ENCODE measurements around the gene SMARCC2.

The SMARCC2 gene
- 100 to 160 (median 157) reads per million in 3 experiments for total RNA-seq

DNA sequence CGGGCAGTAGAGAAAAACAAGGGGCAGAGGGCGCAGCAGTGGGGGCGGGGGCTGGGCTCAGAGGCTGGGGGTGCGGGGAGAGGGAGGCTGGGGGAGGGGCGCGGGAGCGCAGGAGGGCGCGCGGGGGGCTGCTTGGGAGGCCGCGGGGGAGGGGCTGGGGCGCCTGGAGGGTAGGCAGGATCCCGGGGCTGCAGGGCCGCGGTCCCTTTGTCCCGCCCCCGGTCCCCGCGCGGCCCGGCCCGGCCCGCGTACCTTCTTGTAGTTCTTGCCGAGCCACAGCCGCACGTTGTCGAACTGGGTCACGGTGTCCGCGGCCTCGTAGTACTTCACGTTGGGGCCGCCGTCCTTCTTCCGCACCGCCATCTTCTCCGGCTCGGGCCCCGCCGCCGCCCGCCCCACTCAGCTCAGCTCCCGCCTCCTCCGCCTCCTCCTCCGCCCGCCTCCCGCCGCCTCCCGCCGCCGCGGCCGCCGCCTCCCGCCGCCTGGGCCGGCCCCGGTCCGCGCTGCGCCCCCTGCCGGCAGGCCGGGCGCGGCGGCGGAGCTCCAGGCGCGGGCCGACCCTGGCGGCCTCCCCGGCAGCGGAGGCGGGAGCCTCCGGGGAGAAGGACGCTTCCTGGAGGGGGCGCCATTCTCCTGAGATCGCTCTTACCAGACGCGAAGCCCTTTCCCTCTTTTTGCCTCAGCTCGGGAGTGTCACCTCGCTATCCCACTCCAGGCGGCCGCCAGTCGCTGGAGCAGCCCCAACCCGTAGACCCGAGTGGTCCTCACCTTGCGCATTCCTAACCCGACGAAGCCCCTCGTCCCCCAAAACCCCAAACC is at the start of gene SMARCC2:
Gene SMARCC2, minus strand, starts transcription at position 385 of the 819 bp plus-strand sequence. Its CDS starts 22 bp downstream, at position 363.
- DNase-seq = peak; percentile 85

DNA sequence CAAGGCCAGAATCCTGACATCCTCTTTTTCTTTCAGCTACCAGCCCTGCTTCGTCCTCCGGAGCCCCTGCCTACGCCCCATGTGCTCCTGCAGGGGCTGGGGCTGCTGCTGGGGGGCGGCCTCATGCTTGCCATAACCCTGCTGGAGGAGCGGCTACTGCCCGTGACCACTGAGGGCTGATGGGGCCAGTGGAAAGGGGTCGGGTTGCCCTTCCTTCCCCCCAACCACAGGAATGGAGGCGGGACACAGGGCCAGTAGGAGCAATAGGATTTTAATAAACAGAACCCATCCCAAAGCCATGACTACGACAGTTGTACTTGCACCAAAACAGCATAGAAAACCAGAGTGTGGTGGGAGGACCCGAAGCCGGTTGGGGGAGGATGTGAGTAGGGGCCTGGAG is 48.3 kb upstream of the SMARCC2 start:
- DNase-seq = no peak

DNA sequence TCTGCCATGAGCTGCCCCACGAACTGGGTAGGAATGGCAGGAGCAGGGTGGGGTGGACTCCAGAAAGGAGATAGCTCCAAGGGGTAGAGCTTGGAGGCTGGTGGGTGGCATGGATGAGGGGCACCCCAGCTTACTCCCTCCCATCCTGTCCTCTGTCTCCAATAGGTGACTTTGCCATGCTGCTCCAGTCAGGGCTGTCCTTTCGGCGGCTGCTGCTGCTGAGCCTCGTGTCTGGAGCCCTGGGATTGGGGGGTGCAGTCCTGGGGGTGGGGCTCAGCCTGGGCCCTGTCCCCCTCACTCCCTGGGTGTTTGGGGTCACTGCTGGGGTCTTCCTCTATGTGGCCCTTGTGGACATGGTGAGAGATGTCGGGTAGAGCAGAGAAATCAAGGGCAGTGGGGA is 47.7 kb upstream of the SMARCC2 start:
- no peak for DNase-seq

DNA sequence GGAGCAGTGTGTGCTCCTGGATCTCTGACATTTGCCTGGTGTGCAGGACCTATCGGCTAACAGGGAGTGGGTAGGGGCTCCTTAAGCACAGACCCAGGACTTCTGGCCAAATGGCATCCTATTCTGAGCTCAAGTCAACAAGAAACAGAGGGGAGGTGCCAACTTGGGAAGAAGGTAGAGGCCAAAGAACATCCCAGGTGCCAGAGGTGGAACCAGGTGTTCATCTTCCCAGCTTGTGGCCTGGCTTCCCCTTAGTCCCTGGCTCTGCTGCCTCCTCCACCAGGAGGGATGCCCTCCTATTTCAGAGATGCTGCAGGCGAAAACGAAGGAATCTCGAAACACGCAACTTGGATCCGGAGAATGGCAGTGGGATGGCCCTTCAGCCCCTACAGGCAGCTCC is 46.8 kb upstream of the SMARCC2 start:
- DNase-seq = no peak

DNA sequence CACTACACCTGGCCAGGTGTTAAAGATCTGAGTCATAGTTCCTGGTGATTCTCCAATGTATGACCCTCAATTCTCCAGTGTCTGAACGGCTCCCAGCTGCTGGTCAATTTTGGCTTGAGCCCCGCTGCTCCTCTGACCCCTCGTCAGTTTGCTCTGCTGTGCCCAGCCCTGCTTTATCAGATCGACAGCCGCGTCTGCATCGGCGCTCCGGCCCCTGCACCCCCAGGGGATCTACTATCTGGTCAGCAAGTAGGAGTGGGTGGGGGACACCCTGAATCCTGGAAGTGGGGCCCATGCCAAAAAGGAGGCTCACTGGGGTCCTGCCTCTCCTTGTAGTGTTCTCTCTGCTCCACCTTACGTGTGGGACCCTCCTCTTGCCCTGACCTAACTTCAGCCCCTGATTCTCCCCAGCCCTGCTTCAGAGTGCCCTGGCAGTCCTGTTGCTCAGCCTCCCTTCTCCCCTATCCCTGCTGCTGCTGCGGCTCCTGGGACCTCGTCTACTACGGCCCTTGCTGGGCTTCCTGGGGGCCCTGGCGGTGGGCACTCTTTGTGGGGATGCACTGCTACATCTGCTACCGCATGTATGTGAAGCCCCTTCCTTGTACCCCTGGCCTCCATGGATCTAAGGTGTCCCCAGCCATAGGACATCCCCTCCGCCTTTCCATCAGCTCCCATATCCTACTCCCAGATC is 45.6 kb upstream of the SMARCC2 start:
- DNase-seq = no peak

DNA sequence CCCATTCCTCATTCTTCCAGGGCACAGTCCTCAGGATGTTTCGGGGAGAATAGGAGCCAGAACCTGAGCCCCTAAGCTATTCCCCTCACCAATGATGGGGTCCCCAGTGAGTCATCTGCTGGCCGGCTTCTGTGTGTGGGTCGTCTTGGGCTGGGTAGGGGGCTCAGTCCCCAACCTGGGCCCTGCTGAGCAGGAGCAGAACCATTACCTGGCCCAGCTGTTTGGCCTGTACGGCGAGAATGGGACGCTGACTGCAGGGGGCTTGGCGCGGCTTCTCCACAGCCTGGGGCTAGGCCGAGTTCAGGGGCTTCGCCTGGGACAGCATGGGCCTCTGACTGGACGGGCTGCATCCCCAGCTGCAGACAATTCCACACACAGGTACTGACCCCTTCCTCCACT is 41.9 kb upstream of the SMARCC2 start:
- no peak for DNase-seq

DNA sequence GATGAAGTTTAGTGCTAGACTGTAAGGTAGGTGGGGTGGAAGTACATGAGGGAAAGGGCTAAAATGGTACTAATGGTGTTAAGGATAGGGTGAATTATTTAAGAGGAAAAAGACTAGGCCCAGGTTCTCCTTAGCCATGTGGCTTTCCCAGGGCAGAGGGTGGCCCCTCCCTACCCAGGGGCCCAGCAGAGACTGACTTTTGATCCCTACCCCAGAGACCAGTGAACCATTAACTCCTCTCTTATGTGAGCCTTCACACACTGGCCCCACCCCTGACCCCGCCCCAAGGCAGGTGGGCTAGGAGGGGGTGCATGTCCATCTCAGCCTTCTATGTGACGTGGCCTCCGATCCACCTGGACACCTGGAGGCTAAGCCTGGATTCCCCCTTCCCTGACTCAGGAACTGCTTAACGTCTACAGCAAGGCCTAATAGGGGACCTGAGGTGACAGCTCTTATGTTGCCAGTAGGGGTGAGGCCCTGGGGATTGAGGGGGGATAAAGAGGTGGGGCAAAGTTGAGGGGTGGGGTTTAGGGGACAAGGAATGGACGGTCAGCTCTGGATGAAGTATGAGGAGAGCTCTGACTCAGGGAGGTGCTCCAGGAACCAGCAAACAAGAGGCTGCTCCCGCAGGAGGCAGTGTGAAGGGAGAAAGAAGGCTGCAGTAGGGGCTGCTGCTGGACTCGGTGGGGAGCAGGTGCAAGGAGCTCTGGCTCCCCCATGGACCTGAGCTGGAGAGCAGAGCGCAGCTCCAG is 41.3 kb upstream of the SMARCC2 start:
- DNase-seq = no peak

DNA sequence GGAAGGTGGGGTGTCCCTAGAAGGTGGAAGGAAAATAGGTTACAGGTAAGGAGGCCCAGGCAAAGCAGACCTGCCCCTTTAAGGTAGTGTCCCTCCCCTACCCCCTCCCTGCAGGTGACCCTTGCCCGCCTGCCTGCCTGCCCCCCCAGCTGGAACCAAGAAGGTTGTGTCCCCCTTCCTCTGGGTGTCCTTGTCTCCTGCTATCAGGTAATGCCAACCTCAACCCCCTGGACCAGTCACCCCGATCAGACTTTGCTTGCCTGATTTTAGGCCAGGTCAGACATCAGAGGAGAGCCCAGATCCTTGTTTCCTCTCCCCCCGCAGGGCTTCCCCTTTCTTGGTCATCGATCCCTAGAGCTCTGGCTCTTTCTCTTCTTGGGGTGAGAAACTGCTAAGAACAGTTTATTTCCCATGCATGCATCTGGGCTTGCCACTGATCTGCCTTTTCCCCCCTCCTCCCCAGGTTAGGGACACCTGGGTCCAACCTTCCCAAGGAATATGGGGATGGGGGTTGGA is 40.7 kb upstream of the SMARCC2 start, which contains the start of gene SLC39A5:
Gene SLC39A5, plus strand, starts transcription at position 136 of the 516 bp plus-strand sequence. CDS start 1,224 bp downstream, outside the sequence.
- DNase-seq = no peak

DNA sequence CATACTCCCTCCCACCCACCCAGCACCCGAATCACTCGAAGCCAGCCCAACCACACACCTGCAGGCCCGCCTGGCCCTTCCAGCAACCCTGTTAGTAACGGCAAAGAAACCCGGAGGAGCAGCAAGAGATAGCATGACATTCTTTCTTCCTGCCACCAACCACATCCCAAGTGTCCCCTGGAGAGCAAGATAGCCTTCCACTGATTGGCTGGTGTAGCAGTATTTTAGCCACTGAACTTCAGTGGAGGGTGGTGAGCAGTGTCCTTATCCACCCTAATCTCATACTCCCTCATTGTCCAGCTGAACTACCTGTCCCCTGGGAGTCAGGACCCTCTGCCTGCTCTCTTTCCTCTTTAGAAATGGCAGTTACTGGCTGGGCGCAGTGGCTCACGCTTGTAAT is 39.8 kb upstream of the SMARCC2 start:
- no peak for DNase-seq

DNA sequence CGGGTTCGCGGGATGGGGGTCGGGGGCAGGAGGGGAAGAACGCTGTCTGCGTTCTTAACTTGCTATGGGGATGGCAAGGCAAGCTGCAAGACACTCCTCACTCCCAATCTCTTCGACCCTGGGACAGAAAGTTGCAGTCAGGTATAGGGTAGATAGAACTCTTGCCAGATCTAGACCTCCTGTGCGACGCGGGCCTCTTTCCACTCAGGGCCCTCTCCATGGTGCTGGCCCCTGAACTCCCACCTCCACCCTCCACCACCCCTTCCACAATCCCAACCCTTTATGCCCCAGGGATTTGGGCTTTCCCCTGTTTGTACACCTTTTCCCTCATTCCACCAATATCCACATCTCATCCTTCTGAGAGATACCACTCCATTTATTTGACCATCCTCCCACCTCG is 35.7 kb upstream of the SMARCC2 start:
- no peak for DNase-seq

DNA sequence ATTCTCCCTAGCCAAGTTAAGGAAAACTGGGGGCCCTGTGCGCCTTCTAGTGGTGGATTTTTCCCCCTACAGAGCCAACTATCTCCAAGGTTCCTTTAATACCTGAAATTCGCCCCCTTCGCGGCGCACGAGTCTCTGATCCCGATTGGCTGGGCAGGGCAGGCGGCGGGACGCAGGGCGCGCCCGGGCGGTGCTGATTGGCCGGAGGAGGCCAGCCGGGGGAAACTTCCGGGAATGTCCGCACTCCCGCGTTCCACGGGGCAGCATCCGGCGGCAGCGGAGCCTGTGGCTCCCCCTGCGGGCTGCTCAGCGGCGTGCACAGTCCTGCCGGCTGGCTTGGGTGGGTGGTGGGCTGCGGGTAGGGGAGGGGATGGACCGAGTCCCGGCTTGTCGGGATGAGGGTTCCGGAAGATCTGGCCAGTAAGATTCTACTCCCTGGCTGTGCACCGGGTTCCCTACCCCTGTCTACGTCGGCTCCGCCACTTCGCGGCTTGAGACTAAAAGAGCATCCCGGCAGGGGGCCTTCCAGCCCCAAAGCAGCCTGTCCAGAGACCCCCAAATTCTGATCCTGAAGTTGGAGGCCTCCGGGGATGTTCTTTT is 34.9 kb upstream of the SMARCC2 start, which contains the start of gene NABP2:
Gene NABP2, plus strand, starts transcription at position 241 of the 600 bp plus-strand sequence. CDS start 515 bp downstream, outside the sequence.
- DNase-seq = peak; percentile 89

DNA sequence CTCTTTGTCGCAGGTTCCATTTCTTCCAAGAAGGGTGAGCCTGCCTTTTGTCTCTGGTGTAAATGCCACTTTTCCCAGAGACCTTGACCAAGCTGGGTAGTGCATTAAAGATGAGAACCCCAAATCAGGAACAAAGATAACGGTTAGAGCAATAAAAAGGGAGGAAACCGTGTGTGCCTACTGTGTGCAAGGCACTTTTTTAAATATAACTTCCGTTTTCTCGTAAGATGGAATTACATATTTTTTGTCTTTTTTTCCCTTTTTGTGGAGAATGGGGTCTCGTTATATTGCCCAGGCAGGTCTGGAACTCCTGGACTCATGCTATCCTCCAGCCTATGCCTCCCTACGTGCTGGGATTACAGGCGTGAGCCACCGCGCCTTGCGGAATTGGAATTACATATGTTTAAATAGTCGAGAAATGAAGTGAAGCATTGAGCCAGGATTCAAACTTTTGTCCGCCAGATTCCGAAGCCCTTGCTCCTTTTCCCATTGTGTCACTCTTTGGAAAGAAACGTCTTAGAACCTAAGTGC is 34.4 kb upstream of the SMARCC2 start:
- peak; percentile 6 for DNase-seq

DNA sequence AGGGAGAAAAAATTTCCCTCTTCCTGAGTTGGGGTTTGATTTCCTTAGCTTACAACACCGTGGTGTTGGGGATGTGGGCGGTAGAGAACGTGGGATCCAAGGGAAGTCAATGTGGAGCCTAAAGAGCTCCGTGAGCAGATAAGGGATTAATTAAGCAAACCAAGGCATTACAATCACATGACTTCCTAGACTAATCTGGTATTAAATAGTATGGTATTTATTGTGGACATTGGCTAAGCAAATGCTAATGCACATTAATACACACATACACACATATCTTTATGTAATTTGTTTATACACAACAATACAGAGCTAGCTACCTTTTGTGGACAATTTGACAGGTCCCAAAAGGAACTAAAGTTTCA is 33.2 kb upstream of the SMARCC2 start:
- DNase-seq = no peak

DNA sequence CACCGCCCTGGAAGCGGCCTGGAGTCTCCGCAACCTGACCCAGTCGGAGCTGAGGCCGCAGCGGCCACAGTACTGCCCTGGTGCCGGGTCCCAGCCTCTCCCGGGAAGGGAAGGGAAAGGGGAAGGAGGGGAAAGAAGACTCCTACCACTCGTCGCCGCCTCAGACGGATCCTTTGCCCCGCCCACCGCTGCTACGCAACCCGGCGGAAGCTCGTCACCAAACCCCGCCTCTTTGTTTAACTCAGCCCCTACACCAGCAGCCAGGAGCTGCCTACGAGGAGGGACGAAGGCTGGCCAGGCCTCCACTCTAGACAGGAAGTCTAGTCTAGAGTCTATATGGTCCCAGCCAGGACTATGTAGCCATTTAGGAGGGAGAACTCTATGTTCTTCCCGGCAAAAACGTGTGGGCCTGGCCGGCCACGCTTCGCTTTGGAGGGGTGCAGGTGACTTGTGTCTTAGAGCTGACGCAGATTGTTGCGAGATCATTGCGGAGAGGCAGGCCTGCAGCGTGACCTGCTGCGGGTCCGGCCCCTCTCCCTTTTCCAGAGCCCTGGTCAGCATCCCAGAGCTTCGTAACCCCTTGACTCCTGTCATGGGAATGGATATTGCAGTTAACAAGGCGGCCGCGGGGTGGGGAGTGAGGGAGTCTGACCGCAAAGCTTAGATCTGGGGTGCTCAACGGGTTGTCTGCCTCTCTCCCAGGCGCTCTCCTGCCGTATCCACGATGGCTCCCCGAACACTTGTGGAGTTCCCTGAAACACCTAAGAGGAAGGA is 32.7 kb upstream of the SMARCC2 start, which contains the start of gene RNF41:
Gene RNF41, minus strand, starts transcription at position 166 of the 774 bp plus-strand sequence. CDS start 7,875 bp downstream, outside the sequence.
- peak; percentile 92 for DNase-seq

DNA sequence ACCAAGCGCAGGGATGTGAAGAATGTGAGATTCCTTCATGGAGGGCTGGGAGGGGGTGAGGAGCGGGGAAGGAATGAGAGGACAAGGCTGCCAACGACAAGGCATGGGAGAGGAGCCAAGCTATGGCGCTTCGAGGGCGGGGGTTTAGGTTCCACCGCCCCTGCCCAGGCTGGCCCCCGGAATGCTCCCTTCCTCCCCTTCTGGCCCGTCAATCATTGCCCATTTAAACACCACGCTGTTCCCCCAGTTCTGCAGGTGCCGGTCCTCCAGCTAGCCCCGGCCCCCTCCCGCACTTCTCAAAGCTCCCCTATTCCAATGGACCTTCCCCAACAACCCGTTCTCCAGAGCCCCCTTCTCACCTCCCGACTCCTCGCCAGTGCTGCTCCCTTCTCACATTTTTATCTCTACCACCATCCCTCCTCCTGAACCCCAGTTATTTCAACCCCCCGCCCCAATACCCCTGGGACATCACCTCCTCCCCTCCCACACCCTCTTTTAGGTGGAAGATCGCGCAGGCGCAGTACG is 32.0 kb upstream of the SMARCC2 start:
- DNase-seq = no peak

DNA sequence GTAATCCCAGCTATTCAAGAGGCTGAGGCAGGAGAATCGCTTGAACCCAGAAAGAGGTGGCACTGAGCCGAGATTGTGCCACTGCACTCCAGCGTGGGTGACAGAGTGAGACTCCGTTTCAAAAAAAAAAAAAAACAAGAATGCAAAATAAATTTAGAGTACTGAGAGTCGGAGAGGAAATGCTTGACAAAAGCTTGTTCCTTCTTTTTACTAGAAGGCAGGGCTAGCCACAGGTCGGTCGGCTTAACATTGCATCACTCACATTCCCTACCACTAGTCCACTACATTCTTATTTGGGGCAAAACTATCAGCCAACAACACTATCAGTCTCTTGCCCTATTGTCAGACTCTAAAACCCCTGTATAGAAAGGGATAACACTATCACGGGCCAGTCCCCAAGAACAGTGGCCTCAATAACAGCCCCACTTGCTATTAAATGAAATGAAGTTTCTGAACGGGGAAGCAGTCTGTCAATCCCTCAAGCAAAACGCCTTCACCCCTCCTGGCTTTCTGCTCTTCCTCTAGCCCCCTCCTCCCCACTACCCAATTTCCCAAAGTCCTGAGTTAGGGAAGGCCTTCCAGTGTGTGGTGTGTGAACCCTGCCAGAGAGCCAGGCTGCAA is 31.4 kb upstream of the SMARCC2 start:
- DNase-seq = no peak

DNA sequence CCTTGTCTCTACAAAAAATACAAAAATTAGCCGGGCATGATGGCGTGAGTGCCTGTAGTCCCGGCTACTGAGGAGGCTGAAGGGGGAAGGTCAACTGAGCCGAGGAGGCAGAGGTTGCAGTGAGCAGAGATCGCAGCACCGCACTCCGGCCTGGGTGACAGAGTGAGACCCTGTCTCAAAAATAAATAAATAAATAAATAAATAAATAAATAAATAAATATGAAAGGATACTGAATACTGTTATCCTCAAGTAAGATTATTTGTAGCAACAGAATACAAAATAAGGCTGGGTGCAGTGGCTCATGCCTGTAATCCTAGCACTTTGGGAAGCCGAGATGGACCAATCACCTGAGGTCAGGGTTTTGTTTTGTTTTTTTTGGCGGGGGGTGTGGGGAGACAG is 30.6 kb upstream of the SMARCC2 start:
- DNase-seq = no peak

DNA sequence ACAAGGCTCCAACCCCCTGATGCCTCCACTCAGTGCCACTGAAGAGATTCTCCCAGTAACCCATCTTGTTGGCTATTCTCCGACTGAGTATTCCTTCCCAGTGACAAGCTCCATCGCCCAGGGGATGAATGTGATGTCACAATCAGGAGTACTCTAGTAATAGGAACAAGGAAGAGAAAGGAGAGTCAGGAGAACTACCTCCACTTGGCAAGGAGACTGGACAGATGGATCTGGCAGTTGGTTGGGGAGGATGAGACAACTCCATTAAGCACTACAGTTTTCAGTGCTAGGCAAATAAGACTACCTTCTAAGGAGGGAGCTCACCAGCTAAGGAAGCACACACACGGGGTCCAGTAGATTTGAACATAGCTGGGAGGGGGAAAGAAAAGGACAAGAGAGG is 27.2 kb upstream of the SMARCC2 start:
- DNase-seq = no peak

DNA sequence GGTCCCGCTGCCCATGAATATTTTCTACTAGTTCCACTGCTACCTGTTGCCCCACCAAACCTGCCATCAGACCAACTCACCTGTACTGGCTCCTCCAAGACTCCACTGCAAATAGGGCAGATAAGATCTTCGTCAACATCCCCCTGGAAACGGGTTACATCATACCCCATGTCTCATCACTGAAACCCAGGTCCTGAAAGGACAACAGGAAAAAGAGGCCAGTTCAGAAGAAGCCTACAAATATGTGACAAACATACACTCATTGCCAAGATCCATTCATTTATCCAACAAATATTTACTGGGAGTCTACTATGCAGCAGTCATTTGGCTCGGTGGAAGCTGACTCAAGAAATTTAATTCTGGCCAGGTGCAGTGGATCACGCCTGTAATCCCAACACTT is 24.6 kb upstream of the SMARCC2 start:
- no peak for DNase-seq

DNA sequence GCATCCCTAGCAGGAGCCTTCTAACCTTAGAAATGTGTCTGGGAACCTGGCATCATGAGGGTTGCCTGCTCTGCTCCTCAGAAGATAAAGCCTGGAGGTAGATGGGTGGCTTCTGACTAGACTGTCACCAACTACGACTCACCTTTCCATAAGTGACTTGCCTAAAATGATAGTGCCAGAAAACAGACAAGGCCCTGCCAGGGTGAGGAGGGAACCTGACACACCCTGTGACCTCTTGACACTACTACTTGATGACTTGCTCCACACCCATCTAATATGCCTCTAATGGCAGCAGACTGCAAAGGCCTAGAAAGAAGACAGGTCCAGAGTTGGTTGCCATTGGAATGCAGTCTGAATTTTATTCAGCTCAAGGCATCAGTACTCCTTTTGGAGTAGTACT is 23.1 kb upstream of the SMARCC2 start:
- DNase-seq = no peak

DNA sequence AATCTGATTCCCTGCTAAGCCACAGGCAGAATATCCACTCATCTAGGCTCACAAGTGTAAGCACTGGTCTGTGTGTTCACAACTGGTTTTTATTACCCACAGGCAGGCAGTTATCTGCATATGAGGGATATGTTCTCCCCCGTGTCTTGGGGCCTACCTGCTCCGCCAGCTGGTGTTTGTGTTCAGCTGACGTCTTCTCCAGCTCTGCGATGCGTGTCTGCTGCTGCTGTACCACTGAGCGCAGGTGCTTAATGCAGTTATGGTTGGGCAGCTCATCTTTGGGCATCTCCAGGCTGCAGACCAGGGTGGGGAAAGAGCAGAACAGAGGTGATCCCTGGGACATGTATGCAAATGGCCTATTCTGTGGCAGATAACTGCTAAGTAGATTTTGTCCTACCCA is 18.7 kb upstream of the SMARCC2 start:
- no peak for DNase-seq
